T1000 (cell line): ENCODE data around the gene RPL18A.

Experiments used
- DNase-seq: peaks from one replicate; lab custom pipeline; 2025; ENCODE audit warnings: mixed read lengths; lab: John Stamatoyannopoulos, UW

Gene RPL18A

DNA sequence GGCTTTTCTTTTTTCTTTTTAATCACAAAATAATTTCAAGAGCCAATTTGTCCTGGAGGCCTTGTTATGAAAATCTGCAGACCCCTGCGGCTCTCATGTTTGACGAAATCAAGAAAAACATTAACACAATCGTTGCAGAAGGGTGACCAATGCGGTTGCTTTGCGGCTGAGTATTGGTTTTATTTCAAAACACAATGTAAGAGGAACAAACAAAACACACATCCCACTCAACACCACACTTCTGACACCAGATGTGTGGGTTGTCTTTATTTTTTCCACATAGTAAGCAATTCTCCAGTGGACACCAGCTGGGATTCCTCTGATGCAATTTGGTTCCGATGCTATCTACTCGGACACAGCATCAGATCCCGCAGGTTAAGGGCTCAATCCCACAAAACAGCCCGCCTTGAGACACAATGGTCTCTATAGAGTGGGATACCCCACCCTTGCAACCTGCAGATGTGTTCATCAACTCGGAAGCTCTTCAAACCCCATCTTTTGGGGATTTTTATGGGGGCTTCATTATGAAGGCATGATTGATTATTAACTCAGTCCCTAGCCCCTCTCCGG lies 51.2 kb downstream of the RPL18A start:
- no peak for DNase-seq
